SJSA1 (cell line): Measurements from ENCODE around the gene UCHL5. TPM values are rescaled to one million over a fixed set of nuclear protein-coding genes. Genes with fewer than 3 reads are reported as not detected.
"Not testable (repeated sequence)": the region's sequence is repeated elsewhere in the genome, so short reads cannot be mapped to it uniquely, and the experiment has no call there.

Source experiments
- DNase-seq, 2 experiments: peaks; one replicate each; pipeline ENCODE4 v3.0.0-alpha.2; 2015 to 2020; ENCODE audit warnings: low spot score in 2 of 2, low read depth in 1 of 2
- H3K27ac ChIP-seq: fragments of 250-450 bp; sonication (Bioruptor Pico); 2 replicates; pipeline ENCODE4 v1.5.1; 2020; ENCODE audit warnings: mild to moderate bottlenecking, moderate library complexity
- H3K27me3 ChIP-seq: fragments of 250-450 bp; sonication (Bioruptor Pico); replicated peaks from 2 replicates; pipeline ENCODE4 v1.5.1; 2020; ENCODE audit warnings: mild to moderate bottlenecking, moderate library complexity
- H3K36me3 ChIP-seq: fragments of 250-450 bp; sonication (Bioruptor Pico); 2 replicates; pipeline ENCODE4 v1.5.1; 2020; ENCODE audit warnings: mild to moderate bottlenecking
- H3K4me1 ChIP-seq: fragments of 250-450 bp; sonication (Bioruptor Pico); replicated peaks from 2 replicates; pipeline ENCODE4 v1.6.1; 2021; ENCODE audit warnings: mild to moderate bottlenecking
- H3K4me3 ChIP-seq: fragments of 250-450 bp; sonication (Bioruptor Pico); 2 replicates; pipeline ENCODE4 v1.5.1; 2020; ENCODE audit warnings: mild to moderate bottlenecking
- H3K9me3 ChIP-seq: fragments of 250-450 bp; sonication (Bioruptor Pico); replicated peaks from 2 replicates; pipeline ENCODE4 v1.5.1; 2020; ENCODE audit warnings: mild to moderate bottlenecking
- total RNA-seq: library from RNA; depleted of rRNA; stranded (reverse); fragments of >200 nt; shearing (Covaris generic); gene quantifications from 2 replicates; pipeline ENCODE4 v1.2.3, GENCODE V29; 2014

The UCHL5 gene
- total RNA-seq, 1 experiment from 2014 or later: 33.4 TPM

- DNase-seq: no peak
These were observed 75.7 kb downstream of the UCHL5 start for GRCh38 chr1:192983349-192983980.

GRCh38 chr1:192980856-192981255 lies 78.3 kb downstream of the UCHL5 start:
- Histone ChIP-seq H3K9me3 (no peaks in the 10 kb centered on the region), H3K4me3 (no peak overlapping the region), H3K27me3 (no peaks in the 10 kb centered on the region), H3K36me3 (no peaks in the 10 kb centered on the region), H3K4me1 (no peaks in the 10 kb centered on the region), H3K27ac (no peak overlapping the region)
- DNase-seq: no peak

More at GRCh38 chr1:192983349-192983980, 75.7 kb downstream of the UCHL5 start:
- Histone ChIP-seq H3K4me3 (no peak overlapping the region), H3K36me3 (no peaks in the 10 kb centered on the region), H3K27ac (no peak overlapping the region), H3K9me3 (no peaks in the 10 kb centered on the region), H3K4me1 (no peaks in the 10 kb centered on the region), H3K27me3 (no peaks in the 10 kb centered on the region)

- not testable (repeated sequence) for H3K4me1 ChIP-seq, H3K9me3 ChIP-seq, H3K27me3 ChIP-seq, DNase-seq, H3K27ac ChIP-seq, H3K4me3 ChIP-seq, H3K36me3 ChIP-seq
These were observed 78.8 kb downstream of the UCHL5 start for GRCh38 chr1:192980334-192980733.

GRCh38 chr1:192979542-192979941 lies 79.6 kb downstream of the UCHL5 start:
- no peaks in the 10 kb centered on the region for H3K27me3 ChIP-seq
- no peaks in the 10 kb centered on the region for H3K4me1 ChIP-seq
- H3K9me3 ChIP-seq: no peaks in the 10 kb centered on the region
- H3K27ac ChIP-seq: no peak overlapping the region
- no peak overlapping the region for H3K4me3 ChIP-seq
- H3K36me3 ChIP-seq: no peaks in the 10 kb centered on the region
- DNase-seq: no peak

GRCh38 chr1:192978195-192978710 lies 80.9 kb downstream of the UCHL5 start:
- Histone ChIP-seq H3K4me1 (no peaks in the 10 kb centered on the region), H3K27me3 (no peaks in the 10 kb centered on the region), H3K27ac (no peak overlapping the region), H3K9me3 (no peaks in the 10 kb centered on the region), H3K36me3 (no peaks in the 10 kb centered on the region), H3K4me3 (no peak overlapping the region)
- no peak for DNase-seq

- no peak for DNase-seq
These were observed 82.0 kb downstream of the UCHL5 start for GRCh38 chr1:192977089-192977706.

GRCh38 chr1:192976576-192976975 lies 82.6 kb downstream of the UCHL5 start:
- no peak overlapping the region for H3K27ac ChIP-seq
- no peaks in the 10 kb centered on the region for H3K36me3 ChIP-seq
- no peaks in the 10 kb centered on the region for H3K9me3 ChIP-seq
- no peak for DNase-seq
- H3K4me1 ChIP-seq: no peaks in the 10 kb centered on the region
- no peaks in the 10 kb centered on the region for H3K27me3 ChIP-seq
- H3K4me3 ChIP-seq: no peak overlapping the region

More at GRCh38 chr1:192977089-192977706, 82.0 kb downstream of the UCHL5 start:
- no peak overlapping the region for H3K4me3 ChIP-seq
- no peaks in the 10 kb centered on the region for H3K4me1 ChIP-seq
- no peak overlapping the region for H3K27ac ChIP-seq
- H3K36me3 ChIP-seq: no peaks in the 10 kb centered on the region
- no peaks in the 10 kb centered on the region for H3K27me3 ChIP-seq
- H3K9me3 ChIP-seq: no peaks in the 10 kb centered on the region

GRCh38 chr1:192974701-192975100 lies 84.5 kb downstream of the UCHL5 start:
- Histone ChIP-seq H3K27me3 (no peaks in the 10 kb centered on the region), H3K36me3 (no peaks in the 10 kb centered on the region), H3K4me3 (no peak overlapping the region), H3K4me1 (no peaks in the 10 kb centered on the region), H3K9me3 (no peaks in the 10 kb centered on the region), H3K27ac (no peak overlapping the region)
- no peak for DNase-seq

- Histone ChIP-seq H3K4me1 (no peaks in the 10 kb centered on the region), H3K9me3 (no peaks in the 10 kb centered on the region), H3K4me3 (no peak overlapping the region), H3K27me3 (no peaks in the 10 kb centered on the region), H3K27ac (no peak overlapping the region), H3K36me3 (no peaks in the 10 kb centered on the region)
- no peak for DNase-seq
These were observed 85.2 kb downstream of the UCHL5 start for GRCh38 chr1:192973988-192974387.

- Histone ChIP-seq H3K27me3 (no peaks in the 10 kb centered on the region), H3K9me3 (no peaks in the 10 kb centered on the region), H3K27ac (no peak overlapping the region), H3K4me3 (no peak overlapping the region), H3K36me3 (no peaks in the 10 kb centered on the region), H3K4me1 (no peaks in the 10 kb centered on the region)
- no peak for DNase-seq
These were observed 86.0 kb downstream of the UCHL5 start for GRCh38 chr1:192973202-192973601.

GRCh38 chr1:192969091-192969490 lies 90.1 kb downstream of the UCHL5 start:
- Histone ChIP-seq H3K27me3 (no peaks in the 10 kb centered on the region), H3K4me3 (no peak overlapping the region), H3K9me3 (no peaks in the 10 kb centered on the region), H3K4me1 (no peaks in the 10 kb centered on the region), H3K27ac (no peak overlapping the region), H3K36me3 (no peaks in the 10 kb centered on the region)
- DNase-seq: no peak

GRCh38 chr1:192968323-192968722 lies 90.8 kb downstream of the UCHL5 start:
- H3K4me1 ChIP-seq: no peaks in the 10 kb centered on the region
- H3K36me3 ChIP-seq: no peaks in the 10 kb centered on the region
- no peak overlapping the region for H3K4me3 ChIP-seq
- no peaks in the 10 kb centered on the region for H3K27me3 ChIP-seq
- H3K27ac ChIP-seq: no peak overlapping the region
- no peak for DNase-seq
- no peaks in the 10 kb centered on the region for H3K9me3 ChIP-seq

GRCh38 chr1:192967901-192968300 lies 91.3 kb downstream of the UCHL5 start:
- H3K36me3 ChIP-seq: no peaks in the 10 kb centered on the region
- no peak overlapping the region for H3K27ac ChIP-seq
- H3K27me3 ChIP-seq: no peaks in the 10 kb centered on the region
- no peak overlapping the region for H3K4me3 ChIP-seq
- H3K4me1 ChIP-seq: no peaks in the 10 kb centered on the region
- H3K9me3 ChIP-seq: no peaks in the 10 kb centered on the region
- DNase-seq: no peak

GRCh38 chr1:192967211-192967877 lies 91.8 kb downstream of the UCHL5 start:
- no peak overlapping the region for H3K4me3 ChIP-seq
- H3K9me3 ChIP-seq: no peaks in the 10 kb centered on the region
- H3K27ac ChIP-seq: no peak overlapping the region
- no peak for DNase-seq
- no peaks in the 10 kb centered on the region for H3K27me3 ChIP-seq
- no peaks in the 10 kb centered on the region for H3K36me3 ChIP-seq
- H3K4me1 ChIP-seq: no peaks in the 10 kb centered on the region
